ENCODE measurements around the gene CAPN2.
"Not testable (repeated sequence)": the region's sequence is repeated elsewhere in the genome, so short reads cannot be mapped to it uniquely, and the experiment has no call there.

The CAPN2 gene

GRCh38 chr1:223739366-223740037 lies 27.2 kb downstream of the CAPN2 start:
- no peak for TF ChIP-seq CTCF (IDR thresholded peaks at IDR 0.05; ENCODE audit: control insufficient read depth, insufficient read depth, low read depth, low read length, missing control alignments)

GRCh38 chr1:223740038-223740736 lies 27.8 kb downstream of the CAPN2 start:
- not testable (repeated sequence) for DNase-seq (ENCODE audit: low read depth); H3K4me3 ChIP-seq (ENCODE audit: control insufficient read depth, low read depth, low read length)

More at GRCh38 chr1:223739366-223740037, 27.2 kb downstream of the CAPN2 start:
- no peak for DNase-seq (ENCODE audit: low read depth)
- H3K4me3 ChIP-seq (ENCODE audit: control insufficient read depth, low read depth, low read length): no peak overlapping the region

- TF ChIP-seq CTCF (IDR thresholded peaks at IDR 0.05; ENCODE audit: control insufficient read depth, insufficient read depth, low read depth, low read length, missing control alignments): no peak
- DNase-seq (ENCODE audit: low read depth): no peak
- no peak overlapping the region for H3K4me3 ChIP-seq (ENCODE audit: control insufficient read depth, low read depth, low read length)
These were observed 29.5 kb downstream of the CAPN2 start for GRCh38 chr1:223741861-223742260.

- H3K4me3 ChIP-seq (ENCODE audit: control insufficient read depth, low read depth, low read length): no peak overlapping the region
- no peak for DNase-seq (ENCODE audit: low read depth)
These were observed 30.6 kb downstream of the CAPN2 start for GRCh38 chr1:223742856-223743517.

GRCh38 chr1:223745731-223746130 lies 33.4 kb downstream of the CAPN2 start:
- DNase-seq (ENCODE audit: low read depth): no peak
- no peak for TF ChIP-seq CTCF (IDR thresholded peaks at IDR 0.05; ENCODE audit: control insufficient read depth, insufficient read depth, low read depth, low read length, missing control alignments)

More at GRCh38 chr1:223742856-223743517, 30.6 kb downstream of the CAPN2 start:
- TF ChIP-seq CTCF (IDR thresholded peaks at IDR 0.05; ENCODE audit: control insufficient read depth, insufficient read depth, low read depth, low read length, missing control alignments): no peak

GRCh38 chr1:223747838-223748335 lies 35.5 kb downstream of the CAPN2 start:
- DNase-seq (ENCODE audit: low read depth): no peak
- TF ChIP-seq CTCF (IDR thresholded peaks at IDR 0.05; ENCODE audit: control insufficient read depth, insufficient read depth, low read depth, low read length, missing control alignments): no peak
- no peak overlapping the region for H3K4me3 ChIP-seq (ENCODE audit: control insufficient read depth, low read depth, low read length)

More at GRCh38 chr1:223745731-223746130, 33.4 kb downstream of the CAPN2 start:
- H3K4me3 ChIP-seq (ENCODE audit: control insufficient read depth, low read depth, low read length): no peak overlapping the region

- H3K4me3 ChIP-seq (ENCODE audit: control insufficient read depth, low read depth, low read length): no peak overlapping the region
- DNase-seq (ENCODE audit: low read depth): no peak
- TF ChIP-seq CTCF (IDR thresholded peaks at IDR 0.05; ENCODE audit: control insufficient read depth, insufficient read depth, low read depth, low read length, missing control alignments): no peak
These were observed 36.0 kb downstream of the CAPN2 start for GRCh38 chr1:223748405-223748772.
